OCI-LY7 (cell line): ENCODE results near the gene SUSD3. TPM values are rescaled to one million over a fixed set of nuclear protein-coding genes. Genes with fewer than 3 reads are reported as not detected.

ENCODE experiments used
- BruUV-seq: library from RNA; stranded (reverse); fragments of 400-500 nt; replicated peaks from 2 replicates; lab custom pipeline; 2021; lab: Mats Ljungman, UMichigan
- CTCF ChIA-PET: fragments of 300-600 bp; sonication (Branson Sonifier 250); formaldehyde crosslinking; loops from one replicate; lab custom pipeline; 2022; ENCODE audit warnings: antibody characterized with exemption; ENCODE audit not compliant: unreplicated experiment; lab: Charles Lee
- POLR2A ChIA-PET: fragments of 300-600 bp; sonication (Branson Sonifier 250); formaldehyde crosslinking; loops from one replicate; lab custom pipeline; 2022; ENCODE audit warnings: antibody characterized with exemption; lab: Charles Lee
- DNase-seq: peaks from one replicate; pipeline ENCODE4 v3.0.0-alpha.2; 2015; ENCODE audit warnings: low spot score
- H2AFZ ChIP-seq: fragments of 200-600 bp; sonication (generic), shearing (Covaris generic); 2 replicates; pipeline ENCODE4 v1.6.1; 2014; ENCODE audit warnings: mild to moderate bottlenecking, antibody characterized with exemption, low read length, moderate library complexity
- H3K27ac ChIP-seq: fragments of 200-600 bp; sonication (generic); 2 replicates; pipeline ENCODE4 v1.5.1; 2014; ENCODE audit warnings: mixed run types, low read depth, mild to moderate bottlenecking, moderate library complexity, low read length, inconsistent platforms; ENCODE audit not compliant: poor library complexity, severe bottlenecking
- H3K36me3 ChIP-seq: fragments of 200-600 bp; sonication (generic); 2 replicates; pipeline ENCODE4 v1.6.1; 2014; ENCODE audit warnings: mild to moderate bottlenecking, antibody characterized with exemption, low read length, moderate library complexity, mixed read lengths; ENCODE audit not compliant: insufficient read depth
- H3K4me1 ChIP-seq: fragments of 200-600 bp; sonication (generic); 2 replicates; pipeline ENCODE4 v1.5.1; 2014; ENCODE audit warnings: mild to moderate bottlenecking, low read length; ENCODE audit not compliant: insufficient read depth, poor library complexity, severe bottlenecking
- H3K4me2 ChIP-seq: fragments of 200-600 bp; sonication (generic); 2 replicates; pipeline ENCODE4 v1.6.1; 2014; ENCODE audit warnings: mild to moderate bottlenecking, low read length
- H3K4me3 ChIP-seq: fragments of 200-600 bp; sonication (generic); 2 replicates; pipeline ENCODE4 v1.5.1; 2014; ENCODE audit warnings: mild to moderate bottlenecking, low read depth, low read length; ENCODE audit not compliant: poor library complexity, severe bottlenecking
- H3K79me2 ChIP-seq: fragments of 200-600 bp; sonication (generic); 2 replicates; pipeline ENCODE4 v1.6.1; 2016; ENCODE audit warnings: low read depth, mild to moderate bottlenecking, low read length, moderate library complexity, mixed read lengths; ENCODE audit not compliant: insufficient read depth
- H3K9me2 ChIP-seq: fragments of 200-600 bp; sonication (generic); 2 replicates; pipeline ENCODE4 v1.6.1; 2016; ENCODE audit warnings: mild to moderate bottlenecking, low read length, mixed read lengths; ENCODE audit not compliant: insufficient read depth
- H3K9me3 ChIP-seq: fragments of 200-600 bp; sonication (generic); 2 replicates; pipeline ENCODE4 v1.6.1; 2014; ENCODE audit warnings: mild to moderate bottlenecking, mixed run types, low read length, mixed read lengths
- H4K20me1 ChIP-seq: fragments of 200-600 bp; sonication (generic); 2 replicates; pipeline ENCODE4 v1.6.1; 2014; ENCODE audit warnings: mild to moderate bottlenecking, antibody characterized with exemption, low read length, moderate library complexity, mixed read lengths; ENCODE audit not compliant: insufficient read depth
- CTCF ChIP-seq: fragments of 200-600 bp; sonication (generic); conservative IDR thresholded peaks from 2 replicates; pipeline ENCODE4 v1.5.1; 2014; ENCODE audit warnings: mild to moderate bottlenecking, antibody characterized with exemption, low read length, moderate library complexity, mixed read lengths
- EZH2phosphoT487 ChIP-seq: fragments of 200-600 bp; sonication (generic); IDR thresholded peaks from 2 replicates; pipeline ENCODE4 v1.6.1; 2018; ENCODE audit warnings: low read depth, borderline replicate concordance, mild to moderate bottlenecking, mixed run types, antibody characterized with exemption, low read length, moderate library complexity, mixed read lengths
- intact Hi-C: fragments of 100-400 bp; cut with micrococcal nuclease; formaldehyde crosslinking; loops from one replicate; pipeline ENCODE4 v1.10.0; 2022; ENCODE audit not compliant: unreplicated experiment
- total RNA-seq, 2 experiments: library from RNA; depleted of rRNA in 1 of 2; stranded (reverse); fragments of >200 nt in 1 of 2; shearing (Covaris generic) in 1 of 2; gene quantifications; 2 replicates each; pipeline ENCODE4 v1.2.3, GENCODE V29; 2014 to 2022

Gene SUSD3
- total RNA-seq, 2 experiments from 2014 or later: 94.1 to 201 TPM

DNA sequence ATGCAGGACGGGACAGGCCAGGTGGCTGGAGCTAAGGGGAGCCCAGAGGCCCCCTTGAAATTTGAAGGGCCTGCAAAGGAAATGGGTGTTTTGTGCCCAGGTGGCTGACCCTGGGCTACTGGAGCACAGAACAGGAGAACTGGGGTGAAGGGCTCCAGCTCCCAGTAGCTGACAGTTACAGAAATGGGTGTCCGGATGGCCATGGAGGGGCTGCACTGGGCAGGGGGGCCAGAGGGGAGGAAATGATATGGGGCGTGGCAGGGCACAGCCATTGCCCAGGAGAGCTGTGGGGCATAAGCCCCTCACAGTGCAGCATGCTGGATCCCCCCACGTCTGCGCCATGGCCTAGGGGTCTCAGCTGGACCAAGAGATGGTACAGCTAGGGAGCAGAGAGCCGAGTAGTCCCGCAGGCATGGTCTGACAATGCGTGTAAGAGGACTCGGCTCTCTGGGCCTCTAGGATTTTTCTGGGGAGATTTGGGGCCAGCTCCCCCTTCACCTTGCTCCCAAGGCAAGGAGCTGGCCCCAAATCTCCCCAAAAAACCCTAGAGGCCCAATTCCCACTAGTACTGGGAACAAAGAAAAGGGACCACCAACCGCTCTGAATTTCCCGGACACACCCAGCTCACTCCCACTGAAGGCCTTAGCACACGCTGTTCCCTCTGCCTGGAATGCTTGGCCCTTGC lies 29.6 kb downstream of the SUSD3 start:
- Histone ChIP-seq H3K27ac (no peak overlapping the region), H3K4me3 (no peak overlapping the region), H3K79me2 (no peaks in the 10 kb centered on the region), H3K9me2 (no peaks in the 10 kb centered on the region), H3K36me3 (peaks cover 41% of the 10 kb centered on the region), H3K9me3 (no peaks in the 10 kb centered on the region), H3K4me1 (peaks cover 30% of the 10 kb centered on the region), H4K20me1 (no peaks in the 10 kb centered on the region), H3K4me2 (no peak overlapping the region), H2AFZ (no peak overlapping the region)
- POLR2A ChIA-PET: no interaction called here
- intact Hi-C loops: no loop called here
- BruUV-seq: no TSS peak
- CTCF ChIA-PET: interaction anchor here (0.6 kb wide), 1 partner anchor 86 kb away, joined by 3 read pairs; no protein-coding TSS in a partner anchor
- no peak for DNase-seq
- no peak for TF ChIP-seq CTCF
- no peak for TF ChIP-seq EZH2phosphoT487

DNA sequence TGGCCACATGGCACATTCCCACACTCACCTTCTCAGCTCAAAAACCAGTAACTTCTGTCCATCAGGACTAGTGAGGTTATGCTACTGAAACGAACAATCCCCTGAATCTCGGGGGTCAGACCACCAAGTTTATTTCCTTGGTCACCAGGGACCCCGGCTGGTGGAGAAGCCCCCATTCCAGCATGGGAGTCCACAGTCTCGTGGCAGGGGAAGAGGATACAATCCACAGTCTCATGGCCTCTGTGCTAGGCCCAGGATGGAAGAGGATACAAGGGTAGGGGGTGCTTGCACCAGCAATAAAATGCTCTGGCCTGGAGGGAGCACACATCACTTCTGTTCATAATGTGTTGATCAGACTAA lies 30.1 kb downstream of the SUSD3 start:
- TSS peak; percentile 35 for BruUV-seq
- H3K4me3 ChIP-seq: no peak overlapping the region
- ChIA-PET CTCF (interaction anchor here (0.6 kb wide), 1 partner anchor 86 kb away, joined by 3 read pairs; no protein-coding TSS in a partner anchor), POLR2A (no interaction called here)
- H3K4me1 ChIP-seq: peaks cover 35% of the 10 kb centered on the region
- no peak for DNase-seq
- no peak overlapping the region for H3K4me2 ChIP-seq
- no peak for TF ChIP-seq EZH2phosphoT487
- no peak for TF ChIP-seq CTCF
- no peaks in the 10 kb centered on the region for H3K9me2 ChIP-seq
- peaks cover 36% of the 10 kb centered on the region for H3K36me3 ChIP-seq
- intact Hi-C loops: no loop called here
- H4K20me1 ChIP-seq: no peaks in the 10 kb centered on the region
- H3K9me3 ChIP-seq: no peaks in the 10 kb centered on the region
- H3K27ac ChIP-seq: no peak overlapping the region
- H2AFZ ChIP-seq: no peak overlapping the region
- H3K79me2 ChIP-seq: no peaks in the 10 kb centered on the region

GRCh38 chr9:93089024-93089423 lies 30.5 kb downstream of the SUSD3 start:
- CTCF ChIA-PET: interaction anchor here (0.6 kb wide), 1 partner anchor 84 kb away, joined by 3 read pairs; no protein-coding TSS in a partner anchor
- POLR2A ChIA-PET: no interaction called here
- BruUV-seq: no TSS peak
- Histone ChIP-seq H3K9me2 (no peaks in the 10 kb centered on the region), H3K36me3 (peaks cover 32% of the 10 kb centered on the region), H3K4me1 (peaks cover 39% of the 10 kb centered on the region), H3K27ac (no peak overlapping the region), H2AFZ (no peak overlapping the region), H3K4me2 (no peak overlapping the region), H4K20me1 (no peaks in the 10 kb centered on the region), H3K79me2 (no peaks in the 10 kb centered on the region), H3K9me3 (no peaks in the 10 kb centered on the region), H3K4me3 (no peak overlapping the region)
- DNase-seq: no peak
- intact Hi-C loops: no loop called here
- TF ChIP-seq CTCF (no peak), EZH2phosphoT487 (no peak)
